Effector memory CD4-positive, alpha-beta T cell (primary cell): ENCODE measurements around the gene GPRC6A.

ENCODE experiments used
- DNase-seq, 3 donors: peaks; one replicate each; pipeline ENCODE4 v3.0.0-alpha.2; 2020
- H3K27ac ChIP-seq: 2 replicates; pipeline ENCODE4 v1.7.0; 2013; ENCODE audit warnings: mild to moderate bottlenecking, low read length, moderate library complexity; ENCODE audit not compliant: insufficient read depth, poor library complexity, severe bottlenecking
- H3K27me3 ChIP-seq: replicated peaks from 2 replicates; pipeline ENCODE4 v1.7.0; 2013; ENCODE audit warnings: mild to moderate bottlenecking, low read length; ENCODE audit not compliant: insufficient read depth, control insufficient read depth, poor library complexity, severe bottlenecking
- H3K36me3 ChIP-seq: 2 replicates; pipeline ENCODE4 v1.7.0; 2013; ENCODE audit warnings: mild to moderate bottlenecking, low read length, moderate library complexity; ENCODE audit not compliant: control insufficient read depth, insufficient read depth
- H3K4me1 ChIP-seq: 2 replicates; pipeline ENCODE4 v1.7.0; 2013; ENCODE audit warnings: low read length, mild to moderate bottlenecking; ENCODE audit not compliant: control insufficient read depth, insufficient read depth, poor library complexity, severe bottlenecking
- H3K4me3 ChIP-seq: 2 replicates; pipeline ENCODE4 v1.7.0; 2013; ENCODE audit warnings: low read length, low read depth, mild to moderate bottlenecking; ENCODE audit not compliant: insufficient read depth, poor library complexity, severe bottlenecking
- H3K9me3 ChIP-seq: 2 replicates; pipeline ENCODE4 v1.7.0; 2013; ENCODE audit warnings: mild to moderate bottlenecking, low read length, moderate library complexity; ENCODE audit not compliant: control insufficient read depth

GPRC6A gene

GRCh38 chr6:116783852-116784251, 45.0 kb downstream of the GPRC6A start:
- H3K27ac ChIP-seq: no peak overlapping the region
- DNase-seq: no peak

GRCh38 chr6:116779573-116780164, 49.2 kb downstream of the GPRC6A start:
- Histone ChIP-seq H3K9me3 (no peaks in the 10 kb centered on the region), H3K27me3 (no peaks in the 10 kb centered on the region), H3K4me3 (no peak overlapping the region), H3K4me1 (no peaks in the 10 kb centered on the region), H3K27ac (no peak overlapping the region), H3K36me3 (no peaks in the 10 kb centered on the region)
- DNase-seq: no peak

More at GRCh38 chr6:116783852-116784251, 45.0 kb downstream of the GPRC6A start:
- Histone ChIP-seq H3K27me3 (no peaks in the 10 kb centered on the region), H3K4me3 (no peak overlapping the region), H3K36me3 (no peaks in the 10 kb centered on the region), H3K4me1 (no peaks in the 10 kb centered on the region), H3K9me3 (no peaks in the 10 kb centered on the region)

- Histone ChIP-seq H3K4me3 (no peak overlapping the region), H3K36me3 (no peaks in the 10 kb centered on the region), H3K9me3 (no peaks in the 10 kb centered on the region), H3K27ac (no peak overlapping the region), H3K27me3 (no peaks in the 10 kb centered on the region), H3K4me1 (no peaks in the 10 kb centered on the region)
- no peak for DNase-seq
These were observed 55.0 kb downstream of the GPRC6A start for GRCh38 chr6:116773886-116774285.

GRCh38 chr6:116772450-116772849, 56.4 kb downstream of the GPRC6A start:
- H3K9me3 ChIP-seq: no peaks in the 10 kb centered on the region
- H3K27ac ChIP-seq: no peak overlapping the region
- H3K36me3 ChIP-seq: no peaks in the 10 kb centered on the region
- no peaks in the 10 kb centered on the region for H3K4me1 ChIP-seq
- no peaks in the 10 kb centered on the region for H3K27me3 ChIP-seq
- DNase-seq: no peak
- H3K4me3 ChIP-seq: no peak overlapping the region

GRCh38 chr6:116767715-116768114, 61.2 kb downstream of the GPRC6A start:
- DNase-seq: no peak
- no peak overlapping the region for H3K27ac ChIP-seq
- H3K4me3 ChIP-seq: no peak overlapping the region
- H3K27me3 ChIP-seq: peaks cover 25% of the 10 kb centered on the region
- H3K36me3 ChIP-seq: no peaks in the 10 kb centered on the region
- no peaks in the 10 kb centered on the region for H3K4me1 ChIP-seq
- no peaks in the 10 kb centered on the region for H3K9me3 ChIP-seq

GRCh38 chr6:116766506-116767176, 62.2 kb downstream of the GPRC6A start:
- Histone ChIP-seq H3K36me3 (no peaks in the 10 kb centered on the region), H3K27ac (no peak overlapping the region), H3K9me3 (no peaks in the 10 kb centered on the region), H3K27me3 (peaks cover 28% of the 10 kb centered on the region), H3K4me3 (no peak overlapping the region), H3K4me1 (no peaks in the 10 kb centered on the region)
- DNase-seq: no peak

GRCh38 chr6:116764961-116765841, 63.7 kb downstream of the GPRC6A start, which contains the start of gene FAM162B:
Gene FAM162B (minus strand): TSS chr6:116765719. CDS start chr6:116765576, 143 bp downstream.
- Histone ChIP-seq H3K4me3 (peak within 1 kb of the TSS; percentile 16), H3K4me1 (no peaks in the 10 kb centered on the region), H3K9me3 (no peaks in the 10 kb centered on the region), H3K27me3 (peaks cover 28% of the 10 kb centered on the region), H3K27ac (no peak within 1 kb of the TSS), H3K36me3 (no peaks in the 10 kb centered on the region)
- DNase-seq: no peak

- H3K4me1 ChIP-seq: no peaks in the 10 kb centered on the region
- no peak for DNase-seq
- no peaks in the 10 kb centered on the region for H3K36me3 ChIP-seq
- no peak overlapping the region for H3K27ac ChIP-seq
- peaks cover 28% of the 10 kb centered on the region for H3K27me3 ChIP-seq
- no peaks in the 10 kb centered on the region for H3K9me3 ChIP-seq
- no peak overlapping the region for H3K4me3 ChIP-seq
These were observed 64.3 kb downstream of the GPRC6A start for GRCh38 chr6:116764629-116764960.

GRCh38 chr6:116763906-116764628, 64.8 kb downstream of the GPRC6A start:
- no peak overlapping the region for H3K4me3 ChIP-seq
- DNase-seq: no peak
- no peaks in the 10 kb centered on the region for H3K9me3 ChIP-seq
- H3K4me1 ChIP-seq: no peaks in the 10 kb centered on the region
- no peak overlapping the region for H3K27ac ChIP-seq
- H3K27me3 ChIP-seq: peaks cover 28% of the 10 kb centered on the region
- H3K36me3 ChIP-seq: no peaks in the 10 kb centered on the region
